ENCODE results near the gene SLC25A6. TPM values are rescaled to one million over a fixed set of nuclear protein-coding genes. Genes with fewer than 3 reads are reported as not detected.

SLC25A6 gene
- total and polyA plus RNA-seq, 2 of the 13 experiments (the other 11 are each of a cell fraction or from before 2014, with no cell fraction given), result 138 to 581 TPM

DNA sequence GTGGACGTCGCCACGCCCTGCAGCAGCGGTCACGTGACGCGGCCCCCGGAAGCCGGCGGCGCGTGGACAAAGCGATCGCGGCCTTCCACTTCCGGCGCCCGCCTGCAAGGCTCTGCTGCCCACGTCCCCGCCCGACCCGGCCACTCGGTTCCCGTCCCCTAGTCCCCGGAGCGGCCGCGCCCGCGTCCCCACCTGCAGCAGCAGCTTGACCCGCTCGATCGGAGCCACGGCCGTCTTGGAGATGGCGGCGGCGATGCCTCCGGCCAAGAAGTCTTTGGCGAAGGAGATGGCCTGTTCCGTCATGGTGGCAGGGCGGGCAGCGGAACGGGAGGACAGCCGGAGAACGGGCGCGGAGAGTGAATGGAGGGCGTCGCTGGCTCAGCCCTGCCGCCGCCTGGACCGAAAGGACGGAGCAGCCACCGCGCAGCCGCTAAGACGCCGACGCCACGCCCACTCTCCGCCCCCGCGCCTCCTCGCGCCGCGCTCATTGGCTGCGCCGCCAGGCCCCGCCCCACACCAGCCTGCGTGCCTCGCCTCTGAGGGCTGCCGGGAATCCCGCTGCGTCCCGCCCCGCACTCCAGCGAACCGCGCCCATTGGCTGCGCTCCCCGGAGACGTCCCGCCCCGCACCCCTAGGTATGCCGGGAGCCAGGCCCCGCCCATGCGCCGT is at the start of gene SLC25A6 (continued):
- 0 out of 2 replicates have a peak, but pooled peaks have one; percentile 35 for TF ChIP-seq HNF4G (IDR thresholded peaks at IDR 0.05; ENCODE audit: borderline replicate concordance, low read depth, low read length)
- TF ChIP-seq HNF4G (CRISPR knock-in tag; IDR thresholded peaks at IDR 0.05; ENCODE audit: borderline replicate concordance, low read depth), result peak; percentile 11
- peak; percentile 91 for TF ChIP-seq GLI4 (CRISPR knock-in tag; IDR thresholded peaks at IDR 0.05; ENCODE audit: borderline replicate concordance)
- peak; percentile 94 for TF ChIP-seq ETV5 (CRISPR knock-in tag; IDR thresholded peaks at IDR 0.05; ENCODE audit: borderline replicate concordance)
- TF ChIP-seq GTF2F1 (IDR thresholded peaks at IDR 0.05; ENCODE audit: low read length), result peak; percentile 76
- TF ChIP-seq EP300 (IDR thresholded peaks at IDR 0.05; ENCODE audit: low read depth in 2 of 2, low read length in 2 of 2), result 0 out of 4 replicates have a peak, but pooled peaks of 1 of the 2 experiments have one; percentile 13
- no peak for TF ChIP-seq EP300 (CRISPR knock-in tag; IDR thresholded peaks at IDR 0.05; ENCODE audit: borderline replicate concordance)
- TF ChIP-seq, protein P1, sequence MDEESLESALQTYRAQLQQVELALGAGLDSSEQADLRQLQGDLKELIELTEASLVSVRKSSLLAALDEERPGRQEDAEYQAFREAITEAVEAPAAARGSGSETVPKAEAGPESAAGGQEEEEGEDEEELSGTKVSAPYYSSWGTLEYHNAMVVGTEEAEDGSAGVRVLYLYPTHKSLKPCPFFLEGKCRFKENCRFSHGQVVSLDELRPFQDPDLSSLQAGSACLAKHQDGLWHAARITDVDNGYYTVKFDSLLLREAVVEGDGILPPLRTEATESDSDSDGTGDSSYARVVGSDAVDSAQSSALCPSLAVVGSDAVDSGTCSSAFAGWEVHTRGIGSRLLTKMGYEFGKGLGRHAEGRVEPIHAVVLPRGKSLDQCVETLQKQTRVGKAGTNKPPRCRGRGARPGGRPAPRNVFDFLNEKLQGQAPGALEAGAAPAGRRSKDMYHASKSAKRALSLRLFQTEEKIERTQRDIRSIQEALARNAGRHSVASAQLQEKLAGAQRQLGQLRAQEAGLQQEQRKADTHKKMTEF (CRISPR knock-in tag; IDR thresholded peaks at IDR 0.05), result peak; percentile 90
- no peak for TF ChIP-seq FOXP1 (IDR thresholded peaks at IDR 0.05)
- TF ChIP-seq FOXP1 (CRISPR knock-in tag; IDR thresholded peaks at IDR 0.05), result no peak
- TF ChIP-seq ZSCAN29 (CRISPR knock-in tag; conservative IDR thresholded peaks at IDR 0.05), result no peak
- TF ChIP-seq ZFX (CRISPR knock-in tag; IDR thresholded peaks at IDR 0.05; ENCODE audit: low read depth), result peak; percentile 84
- TF ChIP-seq ZNF143 (CRISPR knock-in tag; IDR thresholded peaks at IDR 0.05), result peak; percentile 91
- TF ChIP-seq HNRNPL (IDR thresholded peaks at IDR 0.05; ENCODE audit: low read depth, low read length), result peak; percentile 39; the same call in 1 of the 2 replicates
- peak; percentile 78; the same call in 1 of the 2 replicates for TF ChIP-seq TMF1 (CRISPR knock-in tag; IDR thresholded peaks at IDR 0.05; ENCODE audit: low read depth)
- peak; percentile 62; the same call in 1 of the 2 replicates for TF ChIP-seq ISL2 (CRISPR knock-in tag; IDR thresholded peaks at IDR 0.05)
- no peak for TF ChIP-seq GPN1 (CRISPR knock-in tag; IDR thresholded peaks at IDR 0.05; ENCODE audit: borderline replicate concordance)
- no peak; the same call in 1 of the 2 replicates for TF ChIP-seq POLR2AphosphoS2 (IDR thresholded peaks at IDR 0.05; ENCODE audit: low read depth, low read length)
- no peak for TF ChIP-seq ZBTB21 (CRISPR knock-in tag; IDR thresholded peaks at IDR 0.05)
- TF ChIP-seq ZNF737 (CRISPR knock-in tag; IDR thresholded peaks at IDR 0.05; ENCODE audit: borderline replicate concordance), result no peak
- peak; percentile 74 for TF ChIP-seq ZNF235 (CRISPR knock-in tag; IDR thresholded peaks at IDR 0.05; ENCODE audit: borderline replicate concordance)
- peak; percentile 60 for TF ChIP-seq SRSF1 (optimal IDR thresholded peaks at IDR 0.05; ENCODE audit: low read depth, low read length)
- TF ChIP-seq ZNF562 (CRISPR knock-in tag; IDR thresholded peaks at IDR 0.05; ENCODE audit: borderline replicate concordance), result no peak
- TF ChIP-seq SP4 (CRISPR knock-in tag; IDR thresholded peaks at IDR 0.05), result peak; percentile 99
- no peak; the same call in 1 of the 2 replicates for TF ChIP-seq KMT2B (CRISPR knock-in tag; IDR thresholded peaks at IDR 0.05)
- no peak for TF ChIP-seq KLF11 (CRISPR knock-in tag; IDR thresholded peaks at IDR 0.05)
- TF ChIP-seq, protein P2, sequence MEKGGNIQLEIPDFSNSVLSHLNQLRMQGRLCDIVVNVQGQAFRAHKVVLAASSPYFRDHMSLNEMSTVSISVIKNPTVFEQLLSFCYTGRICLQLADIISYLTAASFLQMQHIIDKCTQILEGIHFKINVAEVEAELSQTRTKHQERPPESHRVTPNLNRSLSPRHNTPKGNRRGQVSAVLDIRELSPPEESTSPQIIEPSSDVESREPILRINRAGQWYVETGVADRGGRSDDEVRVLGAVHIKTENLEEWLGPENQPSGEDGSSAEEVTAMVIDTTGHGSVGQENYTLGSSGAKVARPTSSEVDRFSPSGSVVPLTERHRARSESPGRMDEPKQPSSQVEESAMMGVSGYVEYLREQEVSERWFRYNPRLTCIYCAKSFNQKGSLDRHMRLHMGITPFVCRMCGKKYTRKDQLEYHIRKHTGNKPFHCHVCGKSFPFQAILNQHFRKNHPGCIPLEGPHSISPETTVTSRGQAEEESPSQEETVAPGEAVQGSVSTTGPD (CRISPR knock-in tag; IDR thresholded peaks at IDR 0.05), result no peak
- peak; percentile 76; the same call in 1 of the 2 replicates for TF ChIP-seq ZNF274 (CRISPR knock-in tag; IDR thresholded peaks at IDR 0.05)
- TF ChIP-seq ZNF619 (CRISPR knock-in tag; IDR thresholded peaks at IDR 0.05), result peak; percentile 63; the same call in 1 of the 2 replicates
- peak; percentile 92 for TF ChIP-seq ZNF225 (CRISPR knock-in tag; IDR thresholded peaks at IDR 0.05)
- TF ChIP-seq GATAD1 (CRISPR knock-in tag; IDR thresholded peaks at IDR 0.05), result peak; percentile 86
- TF ChIP-seq GABPB1 (CRISPR knock-in tag; IDR thresholded peaks at IDR 0.05), result peak; percentile 95
